K562 (cell line): ENCODE measurements around the gene CEP70. TPM values are rescaled to one million over a fixed set of nuclear protein-coding genes. Genes with fewer than 3 reads are reported as not detected.

Experiments
- ETV5 ChIP-seq: sonication (generic); formaldehyde crosslinking; IDR thresholded peaks from 2 replicates; pipeline ENCODE4 v1.4.0; 2020; ENCODE audit warnings: low read depth, mild to moderate bottlenecking, missing genetic modification reagents
- EWSR1 ChIP-seq: fragments of 450-650 bp; IDR thresholded peaks from 2 replicates; pipeline ENCODE4 v1.6.1; 2018; ENCODE audit warnings: borderline replicate concordance, mild to moderate bottlenecking, low read depth, moderate library complexity; ENCODE audit not compliant: partially characterized antibody
- NR3C1 ChIP-seq: sonication (generic); formaldehyde crosslinking; IDR thresholded peaks from 2 replicates; pipeline ENCODE4 v1.8.1; 2022; ENCODE audit warnings: missing genetic modification reagents
- TAF15 ChIP-seq: fragments of 200-400 bp; formaldehyde crosslinking; IDR thresholded peaks from 2 replicates; pipeline ENCODE4 v1.6.1; 2017; ENCODE audit warnings: mild to moderate bottlenecking, low read depth, low read length, moderate library complexity
- ZEB2 ChIP-seq: fragments of 450-650 bp; IDR thresholded peaks from 2 replicates; pipeline ENCODE4 v1.6.1; 2016
- ZFX ChIP-seq: sonication (generic); formaldehyde crosslinking; IDR thresholded peaks from 2 replicates; pipeline ENCODE4 v1.8.0; 2022; ENCODE audit warnings: mild to moderate bottlenecking, missing genetic modification reagents, moderate library complexity
- polyA plus RNA-seq, 8 experiments: library from polyadenylated mRNA; depleted of rRNA in 4 of 8; stranded (reverse) in 5 of 8; unstranded in 3 of 8; fragments of >200 nt; fragmentation: Nextera tagmentation in 2 of 8; fragmentation: Illumina TruSeq in 1 of 8; extraction: Ambion mirVana in 2 of 8; extraction: Trizol in 1 of 8; gene quantifications; 2 replicates each; pipeline versions ENCODE4 v1.2.1 to v1.2.3, GENCODE V29; 2011 to 2014; ENCODE audit warnings: inconsistent platforms in 1 of 8, missing spikeins in 1 of 8
- total RNA-seq, 7 experiments: library from RNA; depleted of rRNA in 6 of 7; stranded (reverse); fragments of >200 nt in 6 of 7; fragmentation: Illumina TruSeq in 2 of 7; extraction: Trizol in 2 of 7; gene quantifications; 2 replicates each; pipeline versions ENCODE4 v1.2.1 to v1.2.3, GENCODE V29; 2011 to 2021; ENCODE audit warnings: low replicate concordance in 1 of 7
- TF ChIP-seq, protein P1 (sequence below): sonication (generic); formaldehyde crosslinking; IDR thresholded peaks from 2 replicates; pipeline ENCODE4 v1.8.1; 2023; ENCODE audit warnings: mild to moderate bottlenecking, missing genetic modification reagents
- TF ChIP-seq, protein P2 (sequence below): sonication (generic); IDR thresholded peaks from 2 replicates; pipeline ENCODE4 v1.6.1; 2016
- TF ChIP-seq, protein P3 (sequence below): fragments of 450-650 bp; IDR thresholded peaks from 2 replicates; pipeline ENCODE4 v1.6.1; 2017; ENCODE audit warnings: antibody characterized with exemption

Gene CEP70
- total and polyA plus RNA-seq, 9 of the 15 experiments (the other 6 are each of a cell fraction or from before 2014, with no cell fraction given) = 16.1 to 31.5 (median 23.4) TPM

DNA sequence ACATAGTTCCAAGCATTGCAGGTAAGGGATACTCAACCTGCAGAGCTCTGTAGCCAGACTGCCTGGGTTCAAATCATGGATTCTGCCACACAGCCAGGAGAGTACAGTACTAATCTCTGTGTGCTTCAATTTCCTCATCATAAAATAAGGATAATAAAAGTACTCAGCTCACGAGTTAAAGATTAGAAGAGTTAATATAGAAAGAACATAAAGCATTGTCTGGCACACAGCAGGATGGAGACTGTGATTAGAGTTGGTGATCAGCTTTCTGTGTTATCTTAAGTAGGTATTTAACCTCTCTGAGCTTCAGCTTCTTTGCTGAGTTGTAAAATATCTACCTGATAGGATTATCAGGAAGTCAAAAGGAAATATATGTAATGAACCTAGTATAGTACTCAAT is 2.7 kb downstream of the CEP70 start (continued):
- TF ChIP-seq, protein P1, sequence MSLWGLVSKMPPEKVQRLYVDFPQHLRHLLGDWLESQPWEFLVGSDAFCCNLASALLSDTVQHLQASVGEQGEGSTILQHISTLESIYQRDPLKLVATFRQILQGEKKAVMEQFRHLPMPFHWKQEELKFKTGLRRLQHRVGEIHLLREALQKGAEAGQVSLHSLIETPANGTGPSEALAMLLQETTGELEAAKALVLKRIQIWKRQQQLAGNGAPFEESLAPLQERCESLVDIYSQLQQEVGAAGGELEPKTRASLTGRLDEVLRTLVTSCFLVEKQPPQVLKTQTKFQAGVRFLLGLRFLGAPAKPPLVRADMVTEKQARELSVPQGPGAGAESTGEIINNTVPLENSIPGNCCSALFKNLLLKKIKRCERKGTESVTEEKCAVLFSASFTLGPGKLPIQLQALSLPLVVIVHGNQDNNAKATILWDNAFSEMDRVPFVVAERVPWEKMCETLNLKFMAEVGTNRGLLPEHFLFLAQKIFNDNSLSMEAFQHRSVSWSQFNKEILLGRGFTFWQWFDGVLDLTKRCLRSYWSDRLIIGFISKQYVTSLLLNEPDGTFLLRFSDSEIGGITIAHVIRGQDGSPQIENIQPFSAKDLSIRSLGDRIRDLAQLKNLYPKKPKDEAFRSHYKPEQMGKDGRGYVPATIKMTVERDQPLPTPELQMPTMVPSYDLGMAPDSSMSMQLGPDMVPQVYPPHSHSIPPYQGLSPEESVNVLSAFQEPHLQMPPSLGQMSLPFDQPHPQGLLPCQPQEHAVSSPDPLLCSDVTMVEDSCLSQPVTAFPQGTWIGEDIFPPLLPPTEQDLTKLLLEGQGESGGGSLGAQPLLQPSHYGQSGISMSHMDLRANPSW (CRISPR knock-in tag) = no peak
- TF ChIP-seq, protein P2, sequence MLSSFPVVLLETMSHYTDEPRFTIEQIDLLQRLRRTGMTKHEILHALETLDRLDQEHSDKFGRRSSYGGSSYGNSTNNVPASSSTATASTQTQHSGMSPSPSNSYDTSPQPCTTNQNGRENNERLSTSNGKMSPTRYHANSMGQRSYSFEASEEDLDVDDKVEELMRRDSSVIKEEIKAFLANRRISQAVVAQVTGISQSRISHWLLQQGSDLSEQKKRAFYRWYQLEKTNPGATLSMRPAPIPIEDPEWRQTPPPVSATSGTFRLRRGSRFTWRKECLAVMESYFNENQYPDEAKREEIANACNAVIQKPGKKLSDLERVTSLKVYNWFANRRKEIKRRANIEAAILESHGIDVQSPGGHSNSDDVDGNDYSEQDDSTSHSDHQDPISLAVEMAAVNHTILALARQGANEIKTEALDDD = no peak
- TF ChIP-seq TAF15 (no peak), NR3C1 (CRISPR knock-in tag) (no peak), ETV5 (CRISPR knock-in tag) (no peak), ZFX (no peak), ZEB2 (no peak), EWSR1 (no peak)
- TF ChIP-seq, protein P3, sequence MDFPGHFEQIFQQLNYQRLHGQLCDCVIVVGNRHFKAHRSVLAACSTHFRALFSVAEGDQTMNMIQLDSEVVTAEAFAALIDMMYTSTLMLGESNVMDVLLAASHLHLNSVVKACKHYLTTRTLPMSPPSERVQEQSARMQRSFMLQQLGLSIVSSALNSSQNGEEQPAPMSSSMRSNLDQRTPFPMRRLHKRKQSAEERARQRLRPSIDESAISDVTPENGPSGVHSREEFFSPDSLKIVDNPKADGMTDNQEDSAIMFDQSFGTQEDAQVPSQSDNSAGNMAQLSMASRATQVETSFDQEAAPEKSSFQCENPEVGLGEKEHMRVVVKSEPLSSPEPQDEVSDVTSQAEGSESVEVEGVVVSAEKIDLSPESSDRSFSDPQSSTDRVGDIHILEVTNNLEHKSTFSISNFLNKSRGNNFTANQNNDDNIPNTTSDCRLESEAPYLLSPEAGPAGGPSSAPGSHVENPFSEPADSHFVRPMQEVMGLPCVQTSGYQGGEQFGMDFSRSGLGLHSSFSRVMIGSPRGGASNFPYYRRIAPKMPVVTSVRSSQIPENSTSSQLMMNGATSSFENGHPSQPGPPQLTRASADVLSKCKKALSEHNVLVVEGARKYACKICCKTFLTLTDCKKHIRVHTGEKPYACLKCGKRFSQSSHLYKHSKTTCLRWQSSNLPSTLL = no peak
